ENCODE measurements around the gene FHOD3.

Gene FHOD3

GRCh38 chr18:36567800-36568199 lies 270.3 kb downstream of the FHOD3 start:
- Histone ChIP-seq H3K4me3 (ENCODE audit: low read depth in 1 of 2, low read length in 2 of 2) (no peak overlapping the region), H3K36me3 (ENCODE audit: control insufficient read depth in 1 of 2, insufficient read depth in 2 of 2, low read length in 2 of 2) (no peaks in the 10 kb centered on the region), H3K27me3 (ENCODE audit: low read depth, low read length) (no peaks in the 10 kb centered on the region), H3K9me3 (ENCODE audit: control insufficient read depth in 1 of 2, low read length in 2 of 2) (no peaks in the 10 kb centered on the region), H3K4me1 (ENCODE audit: control insufficient read depth in 1 of 2, insufficient read depth in 2 of 2, low read length in 2 of 2) (peaks cover 0 to 3% of the 10 kb centered on the region in 2 donors), H3K27ac (ENCODE audit: low read length) (no peak overlapping the region)

- Histone ChIP-seq H3K27me3 (ENCODE audit: low read depth, low read length) (no peaks in the 10 kb centered on the region), H3K9me3 (ENCODE audit: control insufficient read depth in 1 of 2, low read length in 2 of 2) (no peaks in the 10 kb centered on the region), H3K27ac (ENCODE audit: low read length) (no peak overlapping the region), H3K36me3 (ENCODE audit: control insufficient read depth in 1 of 2, insufficient read depth in 2 of 2, low read length in 2 of 2) (no peaks in the 10 kb centered on the region), H3K4me3 (ENCODE audit: low read depth in 1 of 2, low read length in 2 of 2) (no peak overlapping the region), H3K4me1 (ENCODE audit: control insufficient read depth in 1 of 2, insufficient read depth in 2 of 2, low read length in 2 of 2) (peaks cover 0 to 3% of the 10 kb centered on the region in 2 donors)
These were observed 271.0 kb downstream of the FHOD3 start for GRCh38 chr18:36568487-36568886.

- Histone ChIP-seq H3K4me3 (ENCODE audit: low read depth in 1 of 2, low read length in 2 of 2) (no peak overlapping the region), H3K4me1 (ENCODE audit: control insufficient read depth in 1 of 2, insufficient read depth in 2 of 2, low read length in 2 of 2) (peaks cover 0 to 3% of the 10 kb centered on the region in 2 donors), H3K36me3 (ENCODE audit: control insufficient read depth in 1 of 2, insufficient read depth in 2 of 2, low read length in 2 of 2) (no peaks in the 10 kb centered on the region), H3K9me3 (ENCODE audit: control insufficient read depth in 1 of 2, low read length in 2 of 2) (no peaks in the 10 kb centered on the region), H3K27me3 (ENCODE audit: low read depth, low read length) (no peaks in the 10 kb centered on the region), H3K27ac (ENCODE audit: low read length) (no peak overlapping the region)
These were observed 274.8 kb downstream of the FHOD3 start for GRCh38 chr18:36572135-36572856.

GRCh38 chr18:36576339-36576738 lies 278.8 kb downstream of the FHOD3 start:
- H3K27me3 ChIP-seq (ENCODE audit: low read depth, low read length) = no peaks in the 10 kb centered on the region
- H3K4me3 ChIP-seq (ENCODE audit: low read depth in 1 of 2, low read length in 2 of 2) = no peak overlapping the region
- H3K36me3 ChIP-seq (ENCODE audit: control insufficient read depth in 1 of 2, insufficient read depth in 2 of 2, low read length in 2 of 2) = no peaks in the 10 kb centered on the region
- no peaks in the 10 kb centered on the region for H3K9me3 ChIP-seq (ENCODE audit: control insufficient read depth in 1 of 2, low read length in 2 of 2)
- no peak overlapping the region for H3K27ac ChIP-seq (ENCODE audit: low read length)
- peaks cover 0 to 17% of the 10 kb centered on the region in 2 donors for H3K4me1 ChIP-seq (ENCODE audit: control insufficient read depth in 1 of 2, insufficient read depth in 2 of 2, low read length in 2 of 2)

GRCh38 chr18:36578871-36579710 lies 281.6 kb downstream of the FHOD3 start:
- H3K4me1 ChIP-seq (ENCODE audit: control insufficient read depth in 1 of 2, insufficient read depth in 2 of 2, low read length in 2 of 2) = peaks cover 0 to 16% of the 10 kb centered on the region in 2 donors
- H3K4me3 ChIP-seq (ENCODE audit: low read depth in 1 of 2, low read length in 2 of 2) = no peak overlapping the region
- H3K27me3 ChIP-seq (ENCODE audit: low read depth, low read length) = no peaks in the 10 kb centered on the region
- H3K36me3 ChIP-seq (ENCODE audit: control insufficient read depth in 1 of 2, insufficient read depth in 2 of 2, low read length in 2 of 2) = no peaks in the 10 kb centered on the region
- no peaks in the 10 kb centered on the region for H3K9me3 ChIP-seq (ENCODE audit: control insufficient read depth in 1 of 2, low read length in 2 of 2)
- no peak overlapping the region for H3K27ac ChIP-seq (ENCODE audit: low read length)

- H3K4me3 ChIP-seq (ENCODE audit: low read depth in 1 of 2, low read length in 2 of 2) = no peak overlapping the region
- no peaks in the 10 kb centered on the region for H3K9me3 ChIP-seq (ENCODE audit: control insufficient read depth in 1 of 2, low read length in 2 of 2)
- peaks cover 0 to 16% of the 10 kb centered on the region in 2 donors for H3K4me1 ChIP-seq (ENCODE audit: control insufficient read depth in 1 of 2, insufficient read depth in 2 of 2, low read length in 2 of 2)
- no peak overlapping the region for H3K27ac ChIP-seq (ENCODE audit: low read length)
- no peaks in the 10 kb centered on the region for H3K36me3 ChIP-seq (ENCODE audit: control insufficient read depth in 1 of 2, insufficient read depth in 2 of 2, low read length in 2 of 2)
- H3K27me3 ChIP-seq (ENCODE audit: low read depth, low read length) = no peaks in the 10 kb centered on the region
These were observed 282.8 kb downstream of the FHOD3 start for GRCh38 chr18:36580266-36580665.

- peaks cover 0 to 16% of the 10 kb centered on the region in 2 donors for H3K4me1 ChIP-seq (ENCODE audit: control insufficient read depth in 1 of 2, insufficient read depth in 2 of 2, low read length in 2 of 2)
- no peak overlapping the region for H3K4me3 ChIP-seq (ENCODE audit: low read depth in 1 of 2, low read length in 2 of 2)
- H3K9me3 ChIP-seq (ENCODE audit: control insufficient read depth in 1 of 2, low read length in 2 of 2) = no peaks in the 10 kb centered on the region
- H3K27ac ChIP-seq (ENCODE audit: low read length) = peak overlapping the region; percentile 11
- H3K27me3 ChIP-seq (ENCODE audit: low read depth, low read length) = no peaks in the 10 kb centered on the region
- H3K36me3 ChIP-seq (ENCODE audit: control insufficient read depth in 1 of 2, insufficient read depth in 2 of 2, low read length in 2 of 2) = no peaks in the 10 kb centered on the region
These were observed 283.6 kb downstream of the FHOD3 start for GRCh38 chr18:36580874-36581750.

GRCh38 chr18:36582988-36583745 lies 285.7 kb downstream of the FHOD3 start:
- no peaks in the 10 kb centered on the region for H3K36me3 ChIP-seq (ENCODE audit: control insufficient read depth in 1 of 2, insufficient read depth in 2 of 2, low read length in 2 of 2)
- H3K4me3 ChIP-seq (ENCODE audit: low read depth in 1 of 2, low read length in 2 of 2) = no peak overlapping the region
- no peaks in the 10 kb centered on the region for H3K9me3 ChIP-seq (ENCODE audit: control insufficient read depth in 1 of 2, low read length in 2 of 2)
- H3K4me1 ChIP-seq (ENCODE audit: control insufficient read depth in 1 of 2, insufficient read depth in 2 of 2, low read length in 2 of 2) = peaks cover 0 to 16% of the 10 kb centered on the region in 2 donors
- no peaks in the 10 kb centered on the region for H3K27me3 ChIP-seq (ENCODE audit: low read depth, low read length)
- no peak overlapping the region for H3K27ac ChIP-seq (ENCODE audit: low read length)

- no peaks in the 10 kb centered on the region for H3K4me1 ChIP-seq (ENCODE audit: control insufficient read depth in 1 of 2, insufficient read depth in 2 of 2, low read length in 2 of 2)
These were observed 292.5 kb downstream of the FHOD3 start for GRCh38 chr18:36589857-36590543.

More at GRCh38 chr18:36589857-36590543, 292.5 kb downstream of the FHOD3 start:
- Histone ChIP-seq H3K4me3 (ENCODE audit: low read depth in 1 of 2, low read length in 2 of 2) (no peak overlapping the region), H3K9me3 (ENCODE audit: control insufficient read depth in 1 of 2, low read length in 2 of 2) (no peaks in the 10 kb centered on the region), H3K27ac (ENCODE audit: low read length) (no peak overlapping the region), H3K36me3 (ENCODE audit: control insufficient read depth in 1 of 2, insufficient read depth in 2 of 2, low read length in 2 of 2) (no peaks in the 10 kb centered on the region), H3K27me3 (ENCODE audit: low read depth, low read length) (no peaks in the 10 kb centered on the region)
